ENCODE results near the gene DNMT3A. TPM values are rescaled to one million over a fixed set of nuclear protein-coding genes. Genes with fewer than 3 reads are reported as not detected.

The DNMT3A gene
- total and polyA plus RNA-seq, 12 donors, result 10.6 to 53.4 (median 25.0) TPM

GRCh38 chr2:25240636-25241035, 101.1 kb downstream of the DNMT3A start:
- no peak for DNase-seq
- Histone ChIP-seq H3K36me3 (replicated peaks in 1 of 2) (peaks cover 0 to 90% of the 10 kb centered on the region in 2 donors), H3K4me3 (no peak overlapping the region), H3K4me1 (replicated peaks in 1 of 2) (peaks cover 0 to 8% of the 10 kb centered on the region in 2 donors), H3K9me3 (replicated peaks in 1 of 3) (no peaks in the 10 kb centered on the region), H3K27ac (no peak overlapping the region), H3K27me3 (no peaks in the 10 kb centered on the region)
- intact Hi-C loops (cut with DNase I), result no loop called here
- 75 to 79% (median 76%) methylated on average over 8 to 9 of the region's 9 CpGs for WGBS, 4 donors
- TF ChIP-seq POLR2A (IDR thresholded peaks at IDR 0.05) (no peak), CTCF (IDR thresholded peaks at IDR 0.05) (no peak)

GRCh38 chr2:25238920-25239319, 102.8 kb downstream of the DNMT3A start:
- intact Hi-C loops (cut with DNase I), result no loop called here
- WGBS, 4 donors, result 77 to 87% (median 85%) methylated on average over 8 to 9 of the region's 9 CpGs
- H3K9me3 ChIP-seq (replicated peaks in 1 of 3), result no peaks in the 10 kb centered on the region

GRCh38 chr2:25237764-25238163, 104.0 kb downstream of the DNMT3A start:
- H3K27me3 ChIP-seq, result no peaks in the 10 kb centered on the region
- TF ChIP-seq POLR2A (IDR thresholded peaks at IDR 0.05) (no peak), CTCF (IDR thresholded peaks at IDR 0.05) (no peak)
- no peak for DNase-seq
- H3K36me3 ChIP-seq (replicated peaks in 1 of 2), result peaks cover 0 to 91% of the 10 kb centered on the region in 2 donors
- no peaks in the 10 kb centered on the region for H3K9me3 ChIP-seq (replicated peaks in 1 of 3)
- peaks cover 0 to 8% of the 10 kb centered on the region in 2 donors for H3K4me1 ChIP-seq (replicated peaks in 1 of 2)
- no peak overlapping the region for H3K27ac ChIP-seq
- WGBS, 4 donors, result 84 to 96% (median 89%) methylated on average over 8 of the region's 8 CpGs
- intact Hi-C loops (cut with DNase I), result no loop called here
- H3K4me3 ChIP-seq, result no peak overlapping the region

More at GRCh38 chr2:25238920-25239319, 102.8 kb downstream of the DNMT3A start:
- H3K36me3 ChIP-seq (replicated peaks in 1 of 2), result peaks cover 0 to 88% of the 10 kb centered on the region in 2 donors
- H3K27ac ChIP-seq, result no peak overlapping the region
- peaks cover 0 to 8% of the 10 kb centered on the region in 2 donors for H3K4me1 ChIP-seq (replicated peaks in 1 of 2)
- TF ChIP-seq POLR2A (IDR thresholded peaks at IDR 0.05) (no peak), CTCF (IDR thresholded peaks at IDR 0.05) (no peak)
- no peak overlapping the region for H3K4me3 ChIP-seq
- no peak for DNase-seq
- no peaks in the 10 kb centered on the region for H3K27me3 ChIP-seq

- no peaks in the 10 kb centered on the region for H3K9me3 ChIP-seq (replicated peaks in 1 of 3)
- peaks cover 0 to 90% of the 10 kb centered on the region in 2 donors for H3K36me3 ChIP-seq (replicated peaks in 1 of 2)
- 41 to 64% (median 51%) methylated on average over 8 of the region's 8 CpGs for WGBS, 4 donors
- H3K27ac ChIP-seq, result peak overlapping the region in 2 of 5 donors; percentile 8 to 15
- peaks cover 0 to 8% of the 10 kb centered on the region in 2 donors for H3K4me1 ChIP-seq (replicated peaks in 1 of 2)
- H3K4me3 ChIP-seq, result no peak overlapping the region
- TF ChIP-seq CTCF (IDR thresholded peaks at IDR 0.05), result no peak
- peak in 6 of 7 donors; percentile 68 to 79 (median 74) for DNase-seq
- no peaks in the 10 kb centered on the region for H3K27me3 ChIP-seq
- intact Hi-C loops (cut with DNase I), result no loop called here
These were observed 105.0 kb downstream of the DNMT3A start for GRCh38 chr2:25236736-25237135.
